Gastrocnemius medialis (tissue), 4 donors: ENCODE data around the gene TWF1. TPM values are rescaled to one million over a fixed set of nuclear protein-coding genes. Genes with fewer than 3 reads are reported as not detected.

Experiments used
- ATAC-seq, 2 donors: fragments of 150-250 bp; one replicate each; pipeline ENCODE4 v1.9.1; 2016
- DNase-seq, 2 donors: peaks; one replicate each; pipeline ENCODE4 v3.0.0-alpha.2; 2019
- H3K27ac ChIP-seq, 4 donors: fragments of 200-600 bp; sonication (generic); 1 replicate in 1 of 4; 2 replicates in 3 of 4; pipeline ENCODE4 v1.5.1; 2016 to 2018; ENCODE audit warnings: mild to moderate bottlenecking in 2 of 4, moderate library complexity in 1 of 4
- H3K27me3 ChIP-seq, 3 donors: fragments of 200-600 bp; sonication (generic) in 2 of 3; 1 replicate in 1 of 3; 2 replicates in 2 of 3; pipeline versions ENCODE4 v1.5.1 to v1.6.0; 2016 to 2019; ENCODE audit warnings: mild to moderate bottlenecking in 1 of 3, moderate library complexity in 1 of 3
- H3K36me3 ChIP-seq, 2 donors: fragments of 200-600 bp; sonication (generic) in 1 of 2; one replicate each; pipeline ENCODE4 v1.5.1; 2017 to 2018
- H3K4me1 ChIP-seq, 2 donors: fragments of 200-600 bp; sonication (generic) in 1 of 2; one replicate each; pipeline ENCODE4 v1.5.1; 2016 to 2017; ENCODE audit warnings: mild to moderate bottlenecking in 2 of 2
- H3K4me3 ChIP-seq, 4 donors: fragments of 200-600 bp; sonication (generic) in 3 of 4; 1 replicate in 1 of 4; 2 replicates in 3 of 4; pipeline ENCODE4 v1.5.1; 2016 to 2019; ENCODE audit warnings: mild to moderate bottlenecking in 2 of 4
- H3K9me3 ChIP-seq, 3 donors: fragments of 200-600 bp; sonication (generic) in 2 of 3; 1 replicate in 1 of 3; 2 replicates in 2 of 3; pipeline ENCODE4 v1.5.1; 2016 to 2019
- CTCF ChIP-seq, 5 experiments: fragments of 450-650 bp in 3 of 5; fragments of 200-600 bp in 2 of 5; sonication (generic) in 2 of 5; IDR thresholded peaks in 4 of 5; conservative IDR thresholded peaks in 1 of 5; 1 replicate in 4 of 5; 2 replicates in 1 of 5; pipeline ENCODE4 v1.5.1; 2016 to 2019; ENCODE audit warnings: antibody characterized with exemption in 5 of 5, mild to moderate bottlenecking in 3 of 5, moderate library complexity in 3 of 5
- POLR2A ChIP-seq, 2 donors: fragments of 450-650 bp; IDR thresholded peaks; one replicate each; pipeline ENCODE4 v1.6.1; 2017; ENCODE audit warnings: antibody characterized with exemption in 2 of 2, mild to moderate bottlenecking in 2 of 2, moderate library complexity in 2 of 2
- in situ Hi-C, 4 donors: fragments of 200-750 bp; cut with MboI; loops; one replicate each; pipeline versions ENCODE4 v1.15.0 to v1.8.0; 2017; ENCODE audit warnings: low sequenced_read_pairs in 4 of 4
- intact Hi-C: fragments of 100-400 bp; cut with DNase I; formaldehyde crosslinking; loops from one replicate; pipeline ENCODE4 v1.15.1; 2023; ENCODE audit warnings: low total_unique reads
- total RNA-seq, 4 donors: library from RNA; depleted of rRNA; stranded (reverse); fragments of >200 nt; gene quantifications; one replicate each; pipeline versions ENCODE4 v1.1.0 to v1.2.3, GENCODE V29; 2016

Gene TWF1
- total RNA-seq, 4 donors from 2014 or later: 7.4 to 10.7 (median 9.0) TPM

GRCh38 chr12:43835656-43836474 is 29.7 kb upstream of the TWF1 start, which contains the start of gene TMEM117:
Gene TMEM117 (plus strand): TSS chr12:43836081.
- H3K27ac ChIP-seq: peak within 1 kb of the TSS; percentile 82 to 96 (median 93)
- DNase-seq (peak; percentile 43 to 61), ATAC-seq (peak; percentile 85 to 94)
- in situ Hi-C loops (no loop called here), intact Hi-C loops (loop anchor here (1.0 to 2.0 kb wide), 2 partner anchors 30 to 77 kb away; partner anchors contain the start of genes IRAK4, PUS7L and TWF1)
- TF ChIP-seq CTCF (IDR thresholded peaks at IDR 0.05 in 4 of 5, conservative IDR thresholded peaks at IDR 0.05 in 1 of 5): no peak
- TF ChIP-seq POLR2A (IDR thresholded peaks at IDR 0.05): peak; percentile 63 to 69
- H3K4me3 ChIP-seq: peak within 1 kb of the TSS; percentile 67 to 87 (median 70)
- H3K4me1 ChIP-seq: peaks cover 0 to 15% of the 10 kb centered on the region in 2 donors
- H3K9me3 ChIP-seq: no peaks in the 10 kb centered on the region
- no peaks in the 10 kb centered on the region for H3K36me3 ChIP-seq
- H3K27me3 ChIP-seq: no peaks in the 10 kb centered on the region

DNA sequence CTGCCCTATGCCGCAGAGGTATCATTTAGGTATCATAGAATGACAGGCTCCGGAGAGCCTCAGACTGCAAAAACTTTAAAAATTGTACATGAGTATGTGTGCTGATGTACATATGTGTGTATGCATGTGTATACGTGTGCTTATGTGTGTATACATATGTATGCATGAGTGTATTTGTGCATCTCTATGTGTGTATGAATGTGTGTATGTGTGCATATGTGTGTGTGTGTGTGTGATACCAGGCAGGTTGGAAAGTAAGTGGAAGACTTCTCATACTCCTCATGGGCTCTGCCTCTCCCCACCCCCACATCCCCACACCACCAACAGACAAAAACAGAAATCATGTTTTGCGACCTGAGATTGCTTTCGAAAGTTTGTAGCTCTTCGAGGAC is 29.1 kb upstream of the TWF1 start:
- ATAC-seq (peak in 1 of 2 donors; percentile 16), DNase-seq (no peak)
- intact Hi-C loops: no loop called here
- Histone ChIP-seq H3K27ac (peak overlapping the region; percentile 82 to 96 (median 93)), H3K36me3 (no peaks in the 10 kb centered on the region), H3K4me3 (peak overlapping the region; percentile 67 to 87 (median 70)), H3K9me3 (no peaks in the 10 kb centered on the region), H3K27me3 (no peaks in the 10 kb centered on the region), H3K4me1 (peaks cover 0 to 15% of the 10 kb centered on the region in 2 donors)
- TF ChIP-seq POLR2A (IDR thresholded peaks at IDR 0.05) (no peak), CTCF (IDR thresholded peaks at IDR 0.05 in 4 of 5, conservative IDR thresholded peaks at IDR 0.05 in 1 of 5) (no peak)
- in situ Hi-C loops: no loop called here

DNA sequence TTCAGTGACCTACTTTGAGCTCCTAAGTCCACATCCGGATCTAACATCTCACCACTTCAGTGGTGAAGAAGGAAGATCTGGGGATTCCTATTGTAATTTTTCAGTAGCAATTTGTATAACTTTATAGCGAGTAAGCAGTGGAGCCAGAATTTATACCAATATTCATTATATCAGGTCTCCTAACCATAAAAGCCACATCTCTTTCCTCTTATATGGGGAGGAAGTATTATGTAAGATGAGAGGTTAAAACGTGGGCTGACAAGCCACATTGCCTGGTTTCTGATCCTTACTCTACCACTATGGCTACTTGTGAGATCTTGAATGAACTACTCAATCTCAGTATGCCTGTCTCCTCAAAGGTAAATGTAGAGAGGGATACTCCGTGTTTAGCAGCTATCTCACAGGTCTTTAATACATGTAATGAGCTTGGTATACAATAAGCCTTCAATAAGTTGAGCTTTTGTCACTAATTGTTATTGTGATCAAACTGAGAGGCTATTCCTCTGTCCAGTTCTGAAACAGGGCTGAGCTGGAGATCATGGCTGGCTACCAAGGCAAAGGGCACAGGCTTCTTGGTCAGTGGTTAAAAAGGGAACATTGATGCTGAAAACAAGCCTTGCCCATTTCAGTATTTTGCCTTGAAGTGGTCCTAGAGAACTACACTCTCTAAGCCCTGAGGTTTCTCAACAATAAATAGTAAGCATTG is 26.5 kb upstream of the TWF1 start:
- Histone ChIP-seq H3K4me3 (no peak overlapping the region), H3K9me3 (no peaks in the 10 kb centered on the region), H3K27ac (no peak overlapping the region), H3K4me1 (peaks cover 0 to 15% of the 10 kb centered on the region in 2 donors), H3K36me3 (no peaks in the 10 kb centered on the region), H3K27me3 (no peaks in the 10 kb centered on the region)
- TF ChIP-seq CTCF (IDR thresholded peaks at IDR 0.05 in 4 of 5, conservative IDR thresholded peaks at IDR 0.05 in 1 of 5): no peak
- no peak for TF ChIP-seq POLR2A (IDR thresholded peaks at IDR 0.05)
- intact Hi-C loops: no loop called here
- no peak for DNase-seq
- in situ Hi-C loops: no loop called here
- ATAC-seq: no peak

DNA sequence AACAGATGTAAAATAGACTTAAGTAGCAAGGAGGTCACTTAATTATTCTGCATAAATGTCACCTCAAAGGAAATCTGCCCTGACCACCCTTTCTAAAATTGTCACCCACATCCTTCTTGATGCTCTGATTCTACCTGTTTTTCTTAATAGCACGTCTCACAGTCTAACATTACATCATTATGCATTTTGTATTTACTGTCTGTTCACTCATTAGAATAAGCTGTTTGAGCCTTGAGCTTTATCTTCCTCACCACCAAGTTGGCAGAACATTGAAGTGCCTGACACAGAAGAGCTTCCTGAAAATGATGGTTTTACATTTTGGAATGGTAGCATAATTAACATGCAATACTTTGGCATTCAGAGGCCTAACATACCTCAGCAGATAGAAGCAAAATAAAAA is 21.0 kb upstream of the TWF1 start:
- intact Hi-C loops (no loop called here), in situ Hi-C loops (no loop called here)
- no peak for TF ChIP-seq POLR2A (IDR thresholded peaks at IDR 0.05)
- TF ChIP-seq CTCF (IDR thresholded peaks at IDR 0.05 in 4 of 5, conservative IDR thresholded peaks at IDR 0.05 in 1 of 5): no peak

More for the DNA sequence above, 21.0 kb upstream of the TWF1 start:
- H3K27ac ChIP-seq: no peak overlapping the region
- ATAC-seq (no peak), DNase-seq (no peak)
- H3K4me3 ChIP-seq: no peak overlapping the region
- H3K4me1 ChIP-seq: no peaks in the 10 kb centered on the region
- no peaks in the 10 kb centered on the region for H3K9me3 ChIP-seq
- H3K36me3 ChIP-seq: no peaks in the 10 kb centered on the region
- H3K27me3 ChIP-seq: no peaks in the 10 kb centered on the region
